ENCODE data around the gene MS4A18. TPM values are rescaled to one million over a fixed set of nuclear protein-coding genes. Genes with fewer than 3 reads are reported as not detected.
"Not testable (repeated sequence)": the region's sequence is repeated elsewhere in the genome, so short reads cannot be mapped to it uniquely, and the experiment has no call there.

The MS4A18 gene
- polyA plus RNA-seq, 1 experiment: not detected

DNA sequence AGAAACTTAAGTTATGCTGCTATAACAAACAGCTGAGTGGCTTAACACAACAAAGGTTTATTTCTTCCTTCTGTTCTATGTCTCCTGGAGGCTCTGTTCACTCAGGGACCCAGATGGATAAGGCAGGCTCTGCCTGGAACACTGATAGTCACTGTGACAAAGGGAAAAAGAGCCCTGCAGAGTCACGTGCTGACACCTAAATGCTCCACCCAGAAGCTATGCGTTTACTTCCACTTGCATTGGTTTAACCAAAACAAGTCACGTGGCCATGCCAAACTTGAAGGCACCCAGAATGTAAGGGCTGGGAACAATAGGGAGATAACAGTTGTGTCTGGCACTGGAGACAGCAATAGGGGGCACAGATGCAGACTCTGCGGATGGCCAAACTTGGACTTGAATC is 28.8 kb downstream of the MS4A18 start:
- H3K36me3 ChIP-seq (ENCODE audit: control insufficient read depth, insufficient read depth, low read length): no peaks in the 10 kb centered on the region
- ChIA-PET CTCF (no interaction called here), POLR2A (no interaction called here)
- H3K27me3 ChIP-seq (ENCODE audit: control insufficient read depth, insufficient read depth, low read length): no peaks in the 10 kb centered on the region
- no peak for TF ChIP-seq CTCF (IDR thresholded peaks at IDR 0.05; ENCODE audit: insufficient read depth, low read depth, low read length)
- no peak overlapping the region for H3K4me3 ChIP-seq (ENCODE audit: low read depth, low read length)
- DNase-seq (ENCODE audit: low read depth): no peak

DNA sequence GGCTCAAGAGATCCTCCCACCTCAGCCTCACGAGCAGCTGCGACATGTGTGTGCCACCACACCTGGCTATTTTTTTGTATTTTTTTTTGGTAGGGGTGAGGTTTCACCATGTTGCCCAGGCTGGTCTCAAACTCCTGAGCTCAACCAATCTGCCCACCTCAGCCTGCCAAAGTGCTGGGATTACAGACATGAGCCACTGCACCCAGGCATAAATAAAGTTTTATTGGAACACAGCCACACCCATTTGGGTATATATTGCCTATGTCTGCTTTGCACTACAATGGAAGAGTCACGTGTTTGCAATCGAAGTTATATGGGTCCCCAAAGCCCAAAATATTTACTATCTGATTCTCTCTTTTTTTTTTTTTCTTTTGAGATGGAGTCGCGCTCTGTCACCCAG is 30.4 kb downstream of the MS4A18 start:
- Histone ChIP-seq H3K27me3 (ENCODE audit: control insufficient read depth, insufficient read depth, low read length) (peaks cover under 1% of the 10 kb centered on the region), H3K4me3 (ENCODE audit: low read depth, low read length) (no peak overlapping the region), H3K36me3 (ENCODE audit: control insufficient read depth, insufficient read depth, low read length) (no peaks in the 10 kb centered on the region)
- no peak for DNase-seq (ENCODE audit: low read depth)
- ChIA-PET CTCF (interaction anchor here (1.2 kb wide), 1 partner anchor 21 kb away, joined by 7 read pairs; no protein-coding TSS in a partner anchor), POLR2A (no interaction called here)
- TF ChIP-seq CTCF (IDR thresholded peaks at IDR 0.05; ENCODE audit: insufficient read depth, low read depth, low read length): no peak

- no peak for DNase-seq (ENCODE audit: low read depth)
- CTCF ChIA-PET: interaction anchor here (1.0 to 1.4 kb wide), 2 partner anchors 19 to 74 kb away, joined by 3 read pairs; no protein-coding TSS in a partner anchor
- peak; percentile 17; the same call in 1 of the 2 replicates for TF ChIP-seq CTCF (IDR thresholded peaks at IDR 0.05; ENCODE audit: insufficient read depth, low read depth, low read length)
- H3K36me3 ChIP-seq (ENCODE audit: control insufficient read depth, insufficient read depth, low read length): no peaks in the 10 kb centered on the region
- peaks cover 6% of the 10 kb centered on the region for H3K27me3 ChIP-seq (ENCODE audit: control insufficient read depth, insufficient read depth, low read length)
- no peak within 1 kb of the TSS for H3K4me3 ChIP-seq (ENCODE audit: low read depth, low read length)
- POLR2A ChIA-PET: no interaction called here
Measured at GRCh38 chr11:60756307-60757032, 31.9 kb downstream of the MS4A18 start, which contains the start of gene MS4A15. Gene MS4A15 (plus strand): TSS chr11:60756867. CDS start chr11:60763734, 6,867 bp downstream.

DNA sequence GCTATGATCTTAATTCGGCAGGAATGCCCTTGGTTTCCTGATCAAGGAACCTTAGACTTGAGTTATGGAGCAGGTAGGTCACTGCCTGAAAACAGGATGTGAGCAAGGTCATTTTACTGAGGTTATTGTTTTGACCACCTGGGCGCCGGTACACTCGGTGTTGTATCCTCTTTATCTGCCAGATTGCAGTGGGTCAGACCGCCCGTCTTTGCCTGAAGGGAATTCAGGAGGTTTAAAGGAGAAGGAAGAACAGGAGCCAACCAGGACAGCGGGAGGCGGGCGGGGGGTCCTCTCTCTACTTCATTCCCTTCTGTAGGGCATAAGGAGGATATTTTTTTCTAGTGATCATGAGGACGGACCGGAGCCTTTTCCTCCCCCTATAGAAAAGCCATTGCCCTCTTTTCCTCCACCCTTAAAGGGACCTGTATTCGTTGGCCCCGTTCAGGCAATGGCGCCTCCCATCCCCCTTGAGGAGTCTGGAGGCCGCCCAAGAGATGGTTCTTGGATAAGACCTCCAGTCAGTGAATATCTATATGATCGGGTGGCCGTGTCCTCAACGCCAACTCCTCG is 32.8 kb downstream of the MS4A18 start:
- no peaks in the 10 kb centered on the region for H3K36me3 ChIP-seq (ENCODE audit: control insufficient read depth, insufficient read depth, low read length)
- TF ChIP-seq CTCF (IDR thresholded peaks at IDR 0.05; ENCODE audit: insufficient read depth, low read depth, low read length): no peak
- ChIA-PET POLR2A (no interaction called here), CTCF (interaction anchor here (1.0 to 1.4 kb wide), 2 partner anchors 18 to 73 kb away, joined by 3 read pairs; no protein-coding TSS in a partner anchor)
- no peak overlapping the region for H3K4me3 ChIP-seq (ENCODE audit: low read depth, low read length)
- DNase-seq (ENCODE audit: low read depth): no peak
- peaks cover 6% of the 10 kb centered on the region for H3K27me3 ChIP-seq (ENCODE audit: control insufficient read depth, insufficient read depth, low read length)

DNA sequence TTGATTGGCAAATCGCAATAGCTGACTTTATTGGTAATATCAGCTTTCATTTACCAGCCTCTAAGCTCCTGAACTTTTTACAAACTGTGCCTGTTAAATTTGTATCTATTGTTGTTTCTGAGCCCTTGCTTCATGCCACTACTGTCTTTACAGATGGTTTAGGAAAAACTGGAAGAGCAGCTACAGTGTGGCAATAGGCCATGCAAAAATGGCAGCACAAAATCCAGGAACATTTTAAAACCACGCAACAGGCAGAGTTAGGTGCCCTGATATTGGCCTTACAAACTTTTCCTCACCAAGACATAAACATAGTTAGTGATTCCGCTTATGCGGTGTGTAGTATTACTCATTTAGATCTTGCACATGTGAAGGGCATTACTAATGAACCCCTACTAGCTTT is 34.2 kb downstream of the MS4A18 start:
- H3K36me3 ChIP-seq (ENCODE audit: control insufficient read depth, insufficient read depth, low read length); DNase-seq (ENCODE audit: low read depth); POLR2A ChIA-PET; CTCF ChIA-PET; H3K4me3 ChIP-seq (ENCODE audit: low read depth, low read length); H3K27me3 ChIP-seq (ENCODE audit: control insufficient read depth, insufficient read depth, low read length): not testable (repeated sequence)

DNA sequence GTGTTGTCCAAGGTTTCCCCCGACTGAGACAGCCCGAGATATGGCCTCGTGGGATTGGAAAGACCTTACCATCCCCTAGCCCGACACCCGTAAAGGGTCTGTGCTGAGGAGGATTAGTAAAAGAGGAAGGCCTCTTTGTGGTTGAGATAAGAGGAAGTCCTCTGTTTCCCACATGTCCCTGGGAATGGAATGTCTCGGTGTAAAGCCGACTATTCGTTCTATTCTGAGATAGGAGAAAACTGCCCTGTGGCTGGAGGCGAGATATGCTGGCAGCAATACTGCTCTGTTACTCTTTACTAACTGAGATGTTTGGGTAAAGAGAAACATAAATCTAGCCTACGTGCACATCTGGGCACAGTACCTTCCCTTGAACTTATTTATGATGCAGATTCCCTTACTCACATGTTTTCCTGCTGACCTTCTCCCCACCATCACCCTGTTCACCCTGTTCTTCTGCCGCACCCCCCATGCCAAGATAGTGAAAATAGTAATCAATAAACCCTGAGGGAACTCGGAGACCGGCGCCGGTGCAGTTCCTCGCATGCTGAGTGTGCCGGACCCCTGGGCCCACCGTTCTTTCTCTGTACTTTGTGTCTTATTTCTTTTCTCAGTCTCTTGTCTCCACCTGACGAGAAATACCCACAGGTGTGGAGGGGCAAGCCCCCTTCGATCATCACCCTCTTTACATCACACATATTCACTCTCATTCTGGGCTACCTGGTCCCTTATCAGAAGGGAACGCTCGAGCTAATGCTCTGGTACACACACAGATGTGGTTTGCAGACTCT is 35.1 kb downstream of the MS4A18 start:
- DNase-seq (ENCODE audit: low read depth); H3K4me3 ChIP-seq (ENCODE audit: low read depth, low read length); H3K27me3 ChIP-seq (ENCODE audit: control insufficient read depth, insufficient read depth, low read length); H3K36me3 ChIP-seq (ENCODE audit: control insufficient read depth, insufficient read depth, low read length); CTCF ChIA-PET; POLR2A ChIA-PET: not testable (repeated sequence)
